Activated CD8-positive, alpha-beta memory T cell treated with anti-CD3 and anti-CD28 coated beads, Interleukin-2, amount 50 U/mL, for 1 hour (primary cell): Measurements from ENCODE around the gene C19orf81.

Source experiments
- DNase-seq: peaks from one replicate; pipeline ENCODE4 v3.0.0-alpha.2; 2020; ENCODE audit errors: extremely low read depth

The C19orf81 gene

DNA sequence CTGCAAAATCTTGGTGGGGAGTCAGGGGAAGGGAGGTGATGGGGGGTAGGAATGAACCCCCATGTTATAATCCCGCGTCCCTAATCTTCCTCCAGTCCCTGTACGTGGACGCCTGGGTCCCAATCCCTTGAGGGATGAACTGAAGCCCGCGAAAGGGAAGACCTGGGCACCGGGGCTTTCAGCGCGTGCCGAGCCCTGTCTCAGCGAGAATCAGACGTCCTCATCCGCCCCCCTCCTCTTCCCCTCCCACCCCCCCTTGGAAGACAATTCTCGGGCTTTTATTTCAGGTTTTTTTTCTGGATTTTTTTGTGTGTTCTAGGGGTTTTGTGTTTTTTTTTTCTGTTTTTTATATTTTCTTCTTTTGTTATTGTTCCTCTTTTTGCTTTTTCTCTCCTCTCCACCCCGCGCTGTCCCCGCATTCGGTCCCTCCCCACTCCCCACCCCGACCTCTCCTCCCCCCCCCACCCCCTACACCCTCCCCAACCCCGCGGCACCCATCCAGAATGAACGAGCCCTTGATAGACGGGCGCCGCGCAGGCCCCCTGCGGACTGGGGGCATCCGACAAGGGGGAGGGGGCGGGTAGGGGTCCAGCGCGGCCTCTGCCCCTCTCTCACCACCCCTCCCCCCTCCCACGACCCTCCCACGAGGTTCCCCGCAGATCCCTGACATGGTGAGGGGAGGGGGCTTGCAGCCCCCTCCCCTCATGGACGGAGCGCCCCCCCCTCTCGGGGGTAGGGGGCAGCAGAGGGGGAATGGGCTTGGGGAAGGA, 10.3 kb downstream of the C19orf81 start:
- DNase-seq: no peak

DNA sequence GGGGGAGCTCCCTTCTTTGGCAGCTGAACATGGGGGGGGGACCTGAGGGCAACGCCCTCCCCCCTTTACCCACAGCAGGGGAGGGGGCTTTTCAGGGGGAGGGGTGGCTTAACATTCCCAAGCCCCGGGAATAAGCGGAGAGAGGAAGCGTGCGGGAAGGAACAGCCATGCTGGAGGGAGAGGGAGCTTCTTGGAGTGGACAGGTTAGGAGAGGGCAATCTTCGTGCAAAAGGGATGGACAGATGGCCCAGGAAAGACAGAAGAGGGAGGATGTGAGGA, 10.8 kb downstream of the C19orf81 start:
- DNase-seq: no peak

GRCh38 chr19:50661023-50661422, 11.8 kb downstream of the C19orf81 start:
- DNase-seq: no peak

- no peak for DNase-seq
These were observed 12.8 kb downstream of the C19orf81 start for GRCh38 chr19:50661766-50662650.

DNA sequence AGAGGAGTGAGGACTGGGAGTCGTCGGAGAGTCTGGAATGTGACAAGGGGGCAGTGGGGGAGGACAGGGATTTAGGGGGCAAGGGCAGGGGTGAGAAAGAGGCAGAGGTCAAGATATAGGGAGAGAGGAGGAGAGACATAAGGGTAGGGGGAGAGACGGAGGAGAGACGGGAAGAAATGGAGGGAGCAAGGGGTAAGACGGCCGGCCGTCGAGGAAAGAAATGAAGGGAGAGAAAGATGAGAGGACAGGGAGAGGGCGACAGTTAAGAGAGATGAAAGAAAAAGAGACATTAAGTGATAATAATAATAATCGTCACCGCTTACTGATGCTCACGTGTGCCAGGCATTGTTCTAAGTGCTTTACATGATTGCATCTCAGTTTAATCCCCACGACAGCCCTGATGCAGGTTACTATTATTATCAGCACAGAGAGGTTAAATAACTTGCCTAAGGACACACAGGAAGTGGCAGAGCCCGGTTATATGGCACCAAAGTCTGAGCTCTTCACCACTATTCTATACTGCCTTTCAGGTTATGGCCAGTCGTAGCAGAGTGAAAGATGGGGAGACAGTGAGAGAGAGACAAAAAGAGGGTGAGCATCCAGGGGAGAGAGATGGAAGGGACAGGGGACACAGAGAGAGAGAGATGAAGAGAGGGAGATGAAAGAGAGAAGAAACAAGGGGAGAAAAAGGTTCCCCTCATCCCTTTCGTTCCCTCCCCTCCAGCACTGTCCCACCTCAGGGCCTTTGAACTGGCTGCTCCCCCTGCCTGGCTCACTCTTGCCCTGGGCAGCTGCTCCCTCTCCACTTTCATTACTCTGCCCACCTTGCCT, 13.6 kb downstream of the C19orf81 start:
- DNase-seq: no peak

- no peak for DNase-seq
These were observed 14.2 kb downstream of the C19orf81 start for GRCh38 chr19:50663482-50663790.

GRCh38 chr19:50664204-50664603, 15.0 kb downstream of the C19orf81 start:
- DNase-seq: no peak

DNA sequence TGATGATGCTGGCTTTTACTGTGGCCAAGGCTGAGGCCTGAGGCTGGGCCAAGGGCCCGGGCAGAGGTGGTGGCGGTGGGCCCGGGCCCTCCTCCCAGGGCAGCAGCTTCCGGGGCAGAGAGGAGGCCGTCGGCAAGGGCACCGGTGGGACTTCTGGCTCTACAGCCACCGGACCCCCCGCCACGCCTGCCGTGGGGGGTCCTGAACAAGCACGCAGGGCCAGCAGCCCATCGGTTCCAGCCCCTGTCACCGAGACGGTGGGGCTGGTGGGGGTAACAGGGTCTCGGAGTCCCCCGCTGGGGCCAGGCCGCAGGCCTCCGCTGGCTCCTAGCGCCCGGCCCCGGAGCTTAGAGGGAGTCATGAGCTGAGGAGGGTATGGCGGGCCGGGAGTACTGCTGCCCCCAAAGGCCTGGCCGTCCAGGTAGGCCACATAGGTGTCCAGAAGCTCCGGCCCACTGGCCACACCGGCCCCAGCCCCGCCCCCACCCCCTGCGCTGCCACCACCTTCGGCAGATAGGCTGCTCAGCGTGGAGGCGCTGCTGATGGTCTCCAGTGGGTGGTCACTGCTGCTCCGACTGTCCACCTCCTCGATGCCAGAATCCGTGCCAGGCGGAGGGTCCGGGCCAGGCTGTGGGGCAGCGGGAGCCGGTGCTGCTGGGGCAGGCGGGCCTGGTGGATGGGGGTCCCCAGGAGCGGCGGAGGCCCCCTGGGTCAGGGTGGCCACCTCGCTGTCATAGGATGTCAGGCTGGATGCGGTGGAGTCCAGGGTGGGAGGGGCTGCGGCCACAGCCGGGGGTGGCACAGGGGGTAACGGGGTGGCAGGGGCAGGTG, 17.3 kb downstream of the C19orf81 start:
- DNase-seq: no peak

GRCh38 chr19:50667177-50667758, 18.0 kb downstream of the C19orf81 start:
- DNase-seq: no peak

GRCh38 chr19:50667759-50668231, 18.6 kb downstream of the C19orf81 start:
- DNase-seq: no peak

DNA sequence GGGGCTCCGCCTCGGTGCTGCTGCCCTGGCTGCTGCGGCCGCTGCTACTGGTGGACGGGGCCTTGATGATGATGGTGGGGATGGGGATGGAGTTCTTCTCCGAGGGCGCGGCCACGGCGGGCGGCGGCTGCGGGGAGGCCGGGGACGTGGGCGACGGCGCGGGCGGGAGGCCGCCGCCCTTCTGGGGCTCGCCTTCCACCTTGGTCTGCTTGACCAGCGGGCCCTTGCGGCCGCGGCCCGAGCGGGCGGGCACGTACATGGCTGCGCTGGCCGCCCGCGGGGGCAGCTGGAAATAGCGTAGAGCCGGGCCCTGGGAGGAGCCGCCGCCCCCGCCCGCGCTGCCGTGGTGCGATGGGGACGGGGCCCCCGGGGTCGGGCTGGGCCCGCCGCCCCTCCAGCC, 19.2 kb downstream of the C19orf81 start:
- no peak for DNase-seq

GRCh38 chr19:50668879-50669278, 19.6 kb downstream of the C19orf81 start:
- no peak for DNase-seq

DNA sequence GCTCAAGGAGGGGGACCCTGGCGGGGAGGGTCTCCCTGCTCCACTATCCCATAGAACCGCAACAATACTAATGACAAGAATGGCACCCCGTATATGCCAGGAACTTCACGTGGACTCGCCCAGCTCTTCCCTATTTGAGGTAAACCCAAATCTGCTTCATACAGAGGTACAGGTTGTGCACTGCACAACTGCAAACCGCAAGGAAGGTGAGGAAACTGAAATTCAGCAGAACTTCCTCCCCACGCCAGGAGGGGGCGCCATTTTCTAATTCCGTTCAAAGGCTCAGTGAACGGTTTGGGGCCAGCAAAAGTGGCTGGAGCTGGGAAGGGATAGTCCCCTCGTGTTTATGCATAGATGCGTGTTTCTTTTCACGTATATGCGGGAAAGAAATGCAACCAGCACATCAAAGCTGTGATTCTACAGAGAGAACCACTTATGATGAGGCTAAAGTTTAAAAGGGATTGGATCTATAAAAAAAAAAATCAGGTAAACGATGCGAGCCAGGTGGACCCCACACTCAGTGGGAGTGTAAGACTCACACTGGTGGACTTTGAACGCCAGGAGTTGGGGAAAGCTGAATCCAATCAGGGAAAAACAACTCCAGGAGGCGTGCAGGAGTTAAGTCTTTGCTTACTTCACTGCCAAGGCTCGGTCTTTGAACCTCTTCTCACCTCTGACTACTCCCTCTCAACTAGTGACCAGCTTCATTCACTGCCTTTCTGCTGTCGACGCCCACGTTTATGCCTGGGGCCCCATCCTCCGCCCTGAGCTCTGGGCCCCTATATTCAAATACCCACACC, 20.3 kb downstream of the C19orf81 start:
- DNase-seq: no peak

GRCh38 chr19:50670102-50670380, 20.8 kb downstream of the C19orf81 start:
- DNase-seq: no peak

DNA sequence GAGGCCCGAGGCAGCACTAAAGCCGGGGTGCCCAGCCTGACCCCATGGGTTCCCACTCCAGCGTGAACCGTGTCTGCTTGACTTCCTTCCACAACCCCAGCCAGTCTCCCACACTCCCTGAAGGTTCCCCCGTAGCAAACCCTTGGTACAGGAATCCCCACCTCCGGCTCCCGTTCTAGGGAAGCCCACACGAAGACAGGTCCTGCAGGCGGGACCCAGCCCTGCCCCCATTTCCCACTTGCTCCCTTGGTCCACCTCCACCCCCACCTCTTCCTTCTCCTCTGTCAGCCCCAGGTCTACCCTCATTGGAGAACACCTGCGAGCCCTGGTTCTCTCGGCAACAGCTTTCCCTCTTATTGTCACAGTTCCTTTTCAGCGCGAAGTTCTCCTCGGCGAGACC, 23.9 kb downstream of the C19orf81 start:
- no peak for DNase-seq

DNA sequence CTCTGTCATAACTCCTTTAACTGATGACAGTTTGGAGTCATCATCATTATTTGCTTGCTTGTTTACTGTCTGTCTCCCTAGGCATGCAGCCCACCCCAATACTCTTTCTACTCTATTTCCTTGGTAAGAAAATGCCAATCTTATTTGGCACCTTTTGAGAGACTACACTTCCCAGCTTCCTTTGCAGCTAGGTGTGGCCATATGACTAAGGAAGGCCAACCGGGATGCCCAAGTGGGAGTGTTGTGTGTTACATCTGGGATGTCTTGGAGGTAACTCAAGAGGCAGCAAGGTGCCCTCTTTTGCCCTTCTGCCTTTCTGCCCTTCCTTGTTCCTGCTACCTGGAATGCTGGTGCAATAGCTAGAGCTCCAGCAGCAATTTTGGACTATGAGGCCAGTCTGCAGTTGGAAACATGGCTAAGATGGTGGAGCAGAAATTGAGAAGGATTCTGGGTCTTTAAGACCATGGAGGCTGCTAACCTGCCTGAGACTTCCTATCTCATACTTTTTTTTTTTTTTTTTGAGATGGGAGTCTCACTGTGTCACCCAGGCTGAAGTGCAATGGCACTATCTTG, 27.5 kb downstream of the C19orf81 start:
- no peak for DNase-seq

DNA sequence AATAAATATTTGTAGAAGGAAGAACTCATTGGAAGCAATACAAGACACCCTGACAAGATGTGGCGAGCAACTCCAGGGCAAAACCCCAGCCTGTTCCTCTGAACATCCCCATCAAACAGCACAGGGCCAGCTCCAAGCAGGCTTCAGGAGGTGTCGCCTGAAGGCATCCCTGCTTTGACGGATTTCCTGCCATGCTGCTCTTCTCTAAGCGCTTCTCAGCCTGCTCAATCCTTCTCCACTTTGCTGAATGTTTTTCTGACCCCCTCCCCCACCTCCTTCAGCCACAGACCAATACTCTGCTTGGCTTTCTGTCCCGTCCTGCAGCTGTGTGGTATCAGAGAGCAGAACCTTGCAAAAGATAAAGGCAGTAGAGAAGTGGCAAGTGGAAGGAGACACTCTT, 28.4 kb downstream of the C19orf81 start:
- DNase-seq: no peak

DNA sequence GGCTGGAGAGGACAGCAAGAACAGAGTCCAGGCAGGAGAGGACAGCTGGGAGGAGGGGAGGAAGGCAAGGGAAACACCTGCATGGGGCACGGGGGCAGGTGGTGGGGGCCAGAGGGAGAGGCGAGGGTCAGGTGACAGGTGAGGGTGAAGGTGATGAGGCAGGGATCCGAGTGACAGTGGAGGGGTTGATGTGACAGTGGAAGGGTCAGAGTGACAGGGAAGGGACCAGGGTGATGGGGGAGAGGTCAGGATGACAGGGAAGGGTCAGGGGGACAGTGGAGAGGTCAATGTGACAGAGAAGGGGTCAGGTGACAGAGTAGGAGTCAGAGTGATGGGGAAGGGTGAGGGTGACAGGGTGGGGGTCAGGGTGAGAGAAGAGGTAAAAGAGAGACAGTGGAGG, 29.1 kb downstream of the C19orf81 start:
- DNase-seq: no peak

GRCh38 chr19:50679177-50680125, 30.2 kb downstream of the C19orf81 start:
- DNase-seq: peak; percentile 49
